OCI-LY1 (cell line): ENCODE measurements around the gene SLN.

ENCODE experiments used
- H2AFZ ChIP-seq: fragments of 200-600 bp; sonication (generic), shearing (Covaris generic); 2 replicates; pipeline ENCODE4 v1.6.0; 2014; ENCODE audit warnings: antibody characterized with exemption, mild to moderate bottlenecking, low read length
- H3F3A ChIP-seq: fragments of 200-600 bp; sonication (generic), shearing (Covaris generic); 2 replicates; pipeline ENCODE4 v1.6.0; 2014; ENCODE audit warnings: mild to moderate bottlenecking, antibody characterized with exemption, low read length, moderate library complexity; ENCODE audit not compliant: insufficient read depth
- H3K27ac ChIP-seq: fragments of 200-600 bp; sonication (generic); 2 replicates; pipeline ENCODE4 v1.5.1; 2014; ENCODE audit warnings: low read length, mixed run types, mild to moderate bottlenecking, low read depth; ENCODE audit not compliant: poor library complexity, severe bottlenecking
- H3K27me3 ChIP-seq: fragments of 200-600 bp; sonication (generic); 2 replicates; pipeline ENCODE4 v1.6.0; 2014; ENCODE audit warnings: antibody characterized with exemption, mild to moderate bottlenecking, low read length, moderate library complexity; ENCODE audit not compliant: insufficient read depth
- H3K36me3 ChIP-seq: fragments of 200-600 bp; sonication (generic); 2 replicates; pipeline ENCODE4 v1.6.1; 2014; ENCODE audit warnings: mild to moderate bottlenecking, antibody characterized with exemption, low read length, moderate library complexity, mixed read lengths; ENCODE audit not compliant: insufficient read depth
- H3K4me1 ChIP-seq: fragments of 200-600 bp; sonication (generic); 2 replicates; pipeline ENCODE4 v1.5.1; 2014; ENCODE audit warnings: mild to moderate bottlenecking, low read length, moderate library complexity; ENCODE audit not compliant: insufficient read depth, severe bottlenecking
- H3K4me2 ChIP-seq: fragments of 200-600 bp; sonication (generic), shearing (Covaris generic); 2 replicates; pipeline ENCODE4 v1.6.1; 2014; ENCODE audit warnings: low read length
- H3K4me3 ChIP-seq: fragments of 200-600 bp; sonication (generic); 2 replicates; pipeline ENCODE4 v1.5.1; 2014; ENCODE audit warnings: low read length, low read depth, mild to moderate bottlenecking, mixed read lengths; ENCODE audit not compliant: poor library complexity, severe bottlenecking
- H3K79me2 ChIP-seq: fragments of 200-600 bp; shearing (Covaris generic); 2 replicates; pipeline ENCODE4 v1.6.1; 2016; ENCODE audit warnings: mixed run types, low read length, mixed read lengths; ENCODE audit not compliant: insufficient read depth
- H3K9ac ChIP-seq: fragments of 200-600 bp; sonication (generic), shearing (Covaris generic); 2 replicates; pipeline ENCODE4 v1.6.1; 2014; ENCODE audit warnings: mild to moderate bottlenecking, low read length, mixed read lengths
- H3K9me2 ChIP-seq: fragments of 200-600 bp; sonication (generic), shearing (Covaris generic); 2 replicates; pipeline ENCODE4 v1.6.1; 2014; ENCODE audit warnings: low read depth, mild to moderate bottlenecking, low read length, mixed read lengths
- H3K9me3 ChIP-seq: fragments of 200-600 bp; shearing (Covaris generic); 2 replicates; pipeline ENCODE4 v1.6.1; 2014; ENCODE audit warnings: low read length, mixed read lengths
- H4K20me1 ChIP-seq: fragments of 200-600 bp; sonication (generic), shearing (Covaris generic); 2 replicates; pipeline ENCODE4 v1.6.0; 2016; ENCODE audit warnings: mild to moderate bottlenecking, low read length; ENCODE audit not compliant: insufficient read depth
- CTCF ChIP-seq: fragments of 200-600 bp; sonication (generic), shearing (Covaris generic); IDR thresholded peaks from 2 replicates; pipeline ENCODE4 v1.5.1; 2017; ENCODE audit warnings: mild to moderate bottlenecking, antibody characterized with exemption, low read length, moderate library complexity, mixed read lengths
- EZH2 ChIP-seq: fragments of 200-600 bp; sonication (generic), shearing (Covaris generic); IDR thresholded peaks from 2 replicates; pipeline ENCODE4 v1.8.0; 2017; ENCODE audit warnings: borderline replicate concordance, mixed run types, mild to moderate bottlenecking, antibody characterized with exemption, low read length, moderate library complexity, mixed read lengths

The SLN gene

DNA sequence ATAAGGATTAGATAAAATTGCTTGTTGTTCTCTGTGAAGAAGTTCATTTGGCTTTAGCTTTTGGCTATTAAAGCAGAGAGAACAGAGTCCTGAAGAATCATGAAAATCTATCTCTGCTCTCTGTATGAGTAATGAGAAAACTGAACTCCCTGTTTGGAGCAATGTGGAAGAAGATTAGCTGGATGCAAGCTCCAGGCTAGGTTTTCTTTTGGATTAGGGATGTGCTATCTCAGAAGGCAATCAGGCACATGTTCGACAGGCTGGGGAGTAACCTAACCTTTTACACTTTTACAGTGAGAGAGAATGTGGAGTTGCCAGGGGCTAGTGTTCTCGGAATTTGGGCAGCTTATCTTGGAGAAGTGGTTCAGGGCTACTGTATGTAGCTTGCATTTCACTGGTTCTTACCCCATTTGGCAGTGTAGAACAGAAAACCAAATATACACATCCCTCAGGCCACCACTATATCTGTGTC, 8.5 kb upstream of the SLN start:
- H3K4me1 ChIP-seq = no peaks in the 10 kb centered on the region
- no peak overlapping the region for H3K4me2 ChIP-seq
- H4K20me1 ChIP-seq = no peaks in the 10 kb centered on the region
- H3K27me3 ChIP-seq = 0 out of 2 replicates have a peak, but pooled peaks cover 3% of the 10 kb centered on the region
- no peaks in the 10 kb centered on the region for H3K36me3 ChIP-seq
- no peaks in the 10 kb centered on the region for H3K9me3 ChIP-seq
- no peaks in the 10 kb centered on the region for H3F3A ChIP-seq
- H2AFZ ChIP-seq = no peak overlapping the region
- H3K9me2 ChIP-seq = no peaks in the 10 kb centered on the region
- H3K9ac ChIP-seq = no peak overlapping the region
- H3K4me3 ChIP-seq = no peak overlapping the region
- TF ChIP-seq EZH2 (no peak), CTCF (no peak)
- no peak overlapping the region for H3K27ac ChIP-seq
- no peaks in the 10 kb centered on the region for H3K79me2 ChIP-seq

GRCh38 chr11:107719557-107720302, 7.9 kb upstream of the SLN start:
- Histone ChIP-seq H3K27me3 (0 out of 2 replicates have a peak, but pooled peaks cover 3% of the 10 kb centered on the region), H3K79me2 (no peaks in the 10 kb centered on the region), H3K9ac (no peak overlapping the region), H3K4me2 (no peak overlapping the region), H3K4me3 (no peak overlapping the region), H3K36me3 (no peaks in the 10 kb centered on the region), H3K9me3 (no peaks in the 10 kb centered on the region), H4K20me1 (no peaks in the 10 kb centered on the region), H3F3A (no peaks in the 10 kb centered on the region), H3K4me1 (no peaks in the 10 kb centered on the region), H3K9me2 (no peaks in the 10 kb centered on the region), H2AFZ (no peak overlapping the region), H3K27ac (no peak overlapping the region)
- TF ChIP-seq CTCF (no peak), EZH2 (no peak)

- Histone ChIP-seq H3K9me3 (no peaks in the 10 kb centered on the region), H3F3A (no peaks in the 10 kb centered on the region), H3K27me3 (0 out of 2 replicates have a peak, but pooled peaks cover 3% of the 10 kb centered on the region), H3K79me2 (no peaks in the 10 kb centered on the region), H3K4me1 (no peaks in the 10 kb centered on the region), H4K20me1 (no peaks in the 10 kb centered on the region), H3K36me3 (no peaks in the 10 kb centered on the region), H2AFZ (no peak overlapping the region), H3K4me2 (no peak overlapping the region), H3K9ac (no peak overlapping the region), H3K4me3 (no peak overlapping the region), H3K27ac (no peak overlapping the region), H3K9me2 (no peaks in the 10 kb centered on the region)
- TF ChIP-seq EZH2 (no peak), CTCF (no peak)
Measured at GRCh38 chr11:107719073-107719472, 7.2 kb upstream of the SLN start.
